HCT116 (cell line): ENCODE data around the gene STIMATE.

Experiments
- CTCF ChIP-seq, 3 experiments: fragments of 200-600 bp in 1 of 3; sonication (generic) in 1 of 3; IDR thresholded peaks in 2 of 3; conservative IDR thresholded peaks in 1 of 3; 2 replicates each; pipeline ENCODE4 v1.5.1; 2012 to 2017; ENCODE audit warnings: low read depth in 2 of 3, low read length in 2 of 3, antibody characterized with exemption in 1 of 3, borderline replicate concordance in 1 of 3, control low read depth in 1 of 3, mild to moderate bottlenecking in 1 of 3, mixed read lengths in 1 of 3, mixed run types in 1 of 3, moderate library complexity in 1 of 3; ENCODE audit not compliant: insufficient read depth in 1 of 3
- SIN3A ChIP-seq: IDR thresholded peaks from 2 replicates; pipeline ENCODE4 v1.6.1; 2012; ENCODE audit warnings: low read depth
- YY1 ChIP-seq: IDR thresholded peaks from 2 replicates; pipeline ENCODE4 v1.6.1; 2011; ENCODE audit warnings: low read length, low read depth, moderate library complexity, mild to moderate bottlenecking; ENCODE audit not compliant: insufficient replicate concordance; ENCODE audit errors: extremely low read depth
- ZFX ChIP-seq: fragments of 450-650 bp; IDR thresholded peaks from 2 replicates; pipeline ENCODE4 v1.6.1; 2017

GRCh38 chr3:52879581-52879980 lies 17.8 kb downstream of the STIMATE start:
- no peak for TF ChIP-seq SIN3A
- no peak for TF ChIP-seq CTCF (IDR thresholded peaks at IDR 0.05 in 2 of 3, conservative IDR thresholded peaks at IDR 0.05 in 1 of 3; ENCODE audit: borderline replicate concordance in 1 of 3, insufficient read depth in 1 of 3, low read depth in 2 of 3, low read length in 2 of 3)
- TF ChIP-seq ZFX = no peak
- no peak for TF ChIP-seq YY1
